ENCODE results near the gene TIAM2.
A peak's percentile ranks its signal among the peaks of the same experiment; 100 is the strongest.

Gene TIAM2

DNA sequence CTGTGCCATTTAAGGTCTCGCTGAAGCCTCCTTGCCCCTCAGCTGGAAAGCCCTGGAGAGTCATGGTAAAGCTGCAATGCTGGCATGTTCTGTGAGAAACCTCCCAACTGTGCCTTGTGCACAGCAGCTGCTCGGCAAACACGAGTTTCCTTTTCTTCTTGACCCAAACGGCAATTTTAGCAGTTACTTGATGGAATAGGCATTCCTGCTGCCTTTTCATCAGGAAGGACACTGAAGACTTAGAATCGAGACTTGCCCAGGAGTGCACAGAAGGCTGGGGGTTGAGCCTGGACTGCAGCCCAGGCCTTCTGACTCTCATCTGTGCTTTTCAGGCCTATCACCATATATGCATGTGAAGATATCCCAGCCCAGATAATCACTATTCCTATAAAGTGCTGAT is 240.0 kb downstream of the TIAM2 start:
- DNase-seq (ENCODE audit: low read depth), result no peak

GRCh38 chr6:155237613-155238012 is 242.5 kb downstream of the TIAM2 start:
- no peak for DNase-seq (ENCODE audit: low read depth)

GRCh38 chr6:155240905-155241600 is 245.9 kb downstream of the TIAM2 start:
- DNase-seq (ENCODE audit: low read depth), result no peak

DNA sequence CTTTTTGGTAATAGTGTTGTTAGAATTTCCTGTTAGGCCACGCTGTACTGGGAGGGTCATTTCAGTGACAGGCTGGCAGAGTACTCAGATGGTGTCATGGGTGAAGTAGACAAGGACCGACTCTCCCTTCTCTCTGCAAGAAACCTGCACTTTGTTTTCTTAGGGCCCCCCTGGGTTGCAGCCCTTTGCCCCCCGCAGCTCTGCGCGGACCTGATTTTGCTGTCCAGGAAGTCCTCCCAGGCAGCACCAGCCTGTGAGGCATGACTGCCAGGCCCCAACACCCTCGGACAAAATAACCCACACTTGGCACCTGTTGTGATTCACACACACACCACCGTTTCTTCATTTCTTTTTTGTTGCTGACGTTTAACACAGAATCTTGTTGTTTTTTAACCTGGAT is 246.9 kb downstream of the TIAM2 start:
- no peak for DNase-seq (ENCODE audit: low read depth)

- no peak for DNase-seq (ENCODE audit: low read depth)
Observed at GRCh38 chr6:155244434-155244833, 249.3 kb downstream of the TIAM2 start.

DNA sequence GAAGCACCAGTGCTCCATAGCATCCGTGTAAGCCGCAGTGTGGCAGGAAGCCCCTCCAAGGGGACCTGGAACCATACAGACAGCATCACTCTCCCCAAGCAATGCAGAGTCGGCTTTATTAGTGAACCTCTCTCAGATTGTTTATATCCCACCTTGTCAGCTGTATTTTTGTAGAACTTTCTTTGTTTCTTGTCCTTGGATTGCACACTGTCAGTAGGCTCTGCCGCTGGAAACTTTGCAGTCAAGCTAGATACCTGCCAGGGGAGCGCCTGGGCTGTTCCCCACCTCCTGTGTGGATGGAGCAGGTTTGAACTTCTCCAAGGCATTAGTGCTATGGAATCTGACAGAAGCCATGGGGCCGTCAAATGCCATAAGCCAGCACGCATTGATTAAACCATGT is 250.1 kb downstream of the TIAM2 start:
- no peak for DNase-seq (ENCODE audit: low read depth)

- peak; percentile 38 for DNase-seq (ENCODE audit: low read depth)
Observed at GRCh38 chr6:155245831-155246230, 250.7 kb downstream of the TIAM2 start.

DNA sequence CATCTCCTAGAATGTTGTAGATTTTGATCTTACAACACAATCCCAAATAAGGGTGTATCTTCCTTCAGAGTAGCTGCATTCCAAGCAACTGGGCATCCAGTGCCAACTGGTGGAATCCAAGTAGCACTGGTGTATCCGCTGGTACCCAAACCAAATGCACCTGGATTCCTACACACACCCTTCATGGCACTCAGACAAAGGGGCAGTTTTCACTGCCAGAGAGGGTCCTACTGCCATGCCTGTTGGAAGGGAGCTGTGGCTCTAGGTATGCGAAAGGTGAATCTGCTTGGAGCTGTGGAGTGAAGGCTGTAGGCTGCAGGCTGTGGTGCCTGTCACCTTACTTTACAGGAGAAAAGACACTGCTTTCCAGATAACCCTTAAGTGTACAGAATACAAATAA is 251.7 kb downstream of the TIAM2 start:
- DNase-seq (ENCODE audit: low read depth), result no peak

DNA sequence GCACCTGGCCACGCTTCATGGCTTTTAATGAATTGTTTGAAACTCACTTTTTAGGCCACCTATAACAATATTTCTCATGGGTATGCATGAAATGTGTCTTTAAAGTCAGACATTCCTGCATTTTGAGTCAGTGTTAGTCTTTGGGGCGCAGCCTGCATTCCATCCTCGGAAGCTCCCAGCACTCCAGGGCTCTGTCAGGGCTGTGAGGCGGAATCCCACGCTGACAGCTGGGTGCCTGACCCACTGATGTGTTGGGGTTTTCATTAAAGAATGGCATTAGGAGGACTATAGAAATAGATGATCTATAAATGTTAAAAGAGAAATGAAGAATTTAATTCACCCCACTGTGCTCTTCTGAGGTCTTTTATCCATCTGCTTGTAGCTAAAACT is 252.5 kb downstream of the TIAM2 start:
- DNase-seq (ENCODE audit: low read depth), result peak; percentile 87

GRCh38 chr6:155248008-155249001 is 253.2 kb downstream of the TIAM2 start:
- peak; percentile 43 for DNase-seq (ENCODE audit: low read depth)

- no peak for DNase-seq (ENCODE audit: low read depth)
Observed at GRCh38 chr6:155250701-155251381, 255.7 kb downstream of the TIAM2 start.

DNA sequence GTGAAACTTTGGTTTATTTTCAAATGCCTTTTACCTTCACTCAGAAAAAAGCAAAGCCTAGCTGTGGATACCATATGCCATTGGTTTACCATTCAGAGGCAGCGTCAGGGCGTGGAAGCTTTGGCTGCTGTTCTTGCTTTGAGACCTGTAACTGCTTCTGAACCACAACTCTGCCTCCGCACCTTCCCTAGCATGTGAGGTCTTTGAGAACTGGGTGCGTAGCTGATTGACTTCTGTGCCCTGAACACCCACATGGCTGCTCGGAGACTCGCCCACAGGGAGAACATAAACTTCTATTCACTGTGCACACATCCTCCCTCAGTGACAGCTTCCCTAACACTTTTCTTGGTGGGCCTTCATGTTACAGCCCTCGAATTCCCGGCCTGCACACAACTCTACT is 257.5 kb downstream of the TIAM2 start:
- no peak for DNase-seq (ENCODE audit: low read depth)

DNA sequence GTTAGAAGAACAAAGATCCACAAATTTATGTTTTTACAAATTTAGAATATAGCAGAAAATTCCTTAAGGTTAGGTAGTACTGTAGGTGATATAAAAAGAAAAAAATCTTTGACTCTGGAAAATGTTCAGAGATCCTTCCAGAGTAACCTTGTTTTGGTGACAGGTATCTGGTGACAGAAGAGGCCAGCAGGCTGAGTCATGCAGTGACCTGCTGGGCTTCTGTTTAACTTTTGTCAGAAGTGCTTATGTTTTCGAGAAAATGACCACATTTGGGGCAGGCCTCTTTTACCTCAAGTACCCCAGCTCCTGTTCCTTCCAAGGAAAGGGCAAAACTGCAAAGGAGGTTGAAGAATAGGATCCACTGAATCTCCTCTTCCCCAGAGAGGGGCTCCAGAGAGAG is 258.2 kb downstream of the TIAM2 start:
- DNase-seq (ENCODE audit: low read depth), result no peak

DNA sequence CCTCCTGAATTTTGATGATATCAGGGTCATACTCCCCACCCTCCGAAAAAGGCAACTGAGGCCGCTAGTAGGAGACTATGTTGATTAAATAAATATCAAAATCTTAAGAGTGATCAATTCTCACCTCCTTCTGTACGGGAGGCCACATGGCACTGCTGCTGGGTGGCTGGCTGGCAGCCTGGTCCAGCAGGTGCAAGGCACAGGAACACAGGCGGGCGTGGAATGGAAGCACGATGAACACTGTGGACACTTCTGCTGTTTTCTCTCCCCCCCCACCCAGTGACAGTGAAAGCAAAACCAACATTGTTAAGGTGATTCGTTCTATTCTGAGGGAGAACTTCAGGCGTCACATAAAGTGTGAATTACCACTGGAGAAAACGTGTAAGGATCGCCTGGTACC is 259.0 kb downstream of the TIAM2 start:
- DNase-seq (ENCODE audit: low read depth), result no peak

DNA sequence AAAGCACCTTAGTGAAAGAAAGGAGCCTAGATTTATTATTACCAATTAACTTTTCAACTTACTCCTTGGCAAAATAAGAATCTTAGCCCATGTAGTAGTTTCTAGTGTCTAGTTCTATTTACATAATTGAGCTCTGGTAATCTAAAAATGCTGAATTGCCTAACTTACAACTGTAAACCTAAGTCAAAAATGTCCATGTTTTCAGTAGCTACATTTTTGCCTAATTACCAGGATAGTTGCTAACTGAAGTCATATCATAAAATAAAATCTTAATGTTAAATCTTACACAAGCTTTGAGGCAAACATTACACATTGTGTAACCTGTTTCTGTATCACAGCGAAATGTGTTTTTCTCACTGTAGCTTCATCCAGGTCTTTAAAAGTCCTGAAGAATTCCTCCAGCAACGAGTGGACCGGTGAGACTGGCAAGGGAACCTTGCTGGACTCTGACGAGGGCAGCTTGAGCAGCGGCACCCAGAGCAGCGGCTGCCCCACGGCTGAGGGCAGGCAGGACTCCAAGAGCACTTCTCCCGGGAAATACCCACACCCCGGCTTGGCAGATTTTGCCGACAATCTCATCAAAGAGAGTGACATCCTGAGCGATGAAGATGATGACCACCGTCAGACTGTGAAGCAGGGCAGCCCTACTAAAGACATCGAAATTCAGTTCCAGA is 261.1 kb downstream of the TIAM2 start:
- no peak for DNase-seq (ENCODE audit: low read depth)

GRCh38 chr6:155257796-155258195 is 262.7 kb downstream of the TIAM2 start:
- no peak for DNase-seq (ENCODE audit: low read depth)

GRCh38 chr6:155259204-155259603 is 264.1 kb downstream of the TIAM2 start:
- DNase-seq (ENCODE audit: low read depth), result no peak

GRCh38 chr6:155259897-155260296 is 264.8 kb downstream of the TIAM2 start:
- DNase-seq (ENCODE audit: low read depth), result no peak

DNA sequence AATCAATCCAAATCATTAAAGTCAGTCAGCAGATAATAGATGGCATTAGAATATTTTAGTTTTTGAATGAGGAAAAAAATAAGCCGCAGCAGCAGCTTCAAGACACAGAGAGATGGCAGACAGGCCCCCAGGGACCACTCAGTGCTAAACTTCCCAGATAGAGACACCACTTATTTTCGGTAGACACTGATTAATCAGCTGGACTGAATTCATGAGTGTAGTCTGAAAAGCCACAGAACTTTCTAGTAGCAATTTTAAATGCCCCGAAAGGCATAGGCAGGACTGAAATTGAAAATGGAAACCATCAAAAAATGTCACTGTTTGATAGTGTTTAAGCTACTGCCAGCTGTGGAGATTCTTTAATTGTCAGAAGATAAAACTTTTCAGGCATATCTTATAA is 265.6 kb downstream of the TIAM2 start:
- DNase-seq (ENCODE audit: low read depth), result no peak

- no peak for DNase-seq (ENCODE audit: low read depth)
Observed at GRCh38 chr6:155261111-155261900, 266.2 kb downstream of the TIAM2 start.

GRCh38 chr6:155262655-155263054 is 267.5 kb downstream of the TIAM2 start:
- no peak for DNase-seq (ENCODE audit: low read depth)

All from HS-27A (cell line).